ENCODE data around the gene NDE1.

Gene NDE1

DNA sequence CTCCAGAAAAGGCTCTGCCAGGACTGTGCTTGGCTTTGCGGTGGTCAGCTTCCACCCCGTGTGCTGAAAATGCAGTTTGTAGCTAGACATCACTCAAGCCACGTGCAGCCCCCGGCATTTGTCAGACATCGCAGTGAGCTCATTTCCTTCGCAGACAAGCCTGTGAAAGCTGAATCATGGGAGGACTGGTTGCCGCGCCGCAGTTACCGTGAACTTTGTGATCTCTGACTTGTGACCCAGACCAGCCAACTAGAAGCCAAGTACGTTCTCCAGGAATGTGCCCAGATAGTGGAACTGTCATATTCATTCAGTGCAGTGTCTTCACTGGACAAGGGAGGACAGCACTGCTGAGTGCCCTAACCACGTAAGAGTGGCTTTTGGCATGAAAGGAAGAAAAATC, 58.1 kb downstream of the NDE1 start:
- DNase-seq (ENCODE audit: low read depth), result peak; percentile 79
- TF ChIP-seq, protein P1, sequence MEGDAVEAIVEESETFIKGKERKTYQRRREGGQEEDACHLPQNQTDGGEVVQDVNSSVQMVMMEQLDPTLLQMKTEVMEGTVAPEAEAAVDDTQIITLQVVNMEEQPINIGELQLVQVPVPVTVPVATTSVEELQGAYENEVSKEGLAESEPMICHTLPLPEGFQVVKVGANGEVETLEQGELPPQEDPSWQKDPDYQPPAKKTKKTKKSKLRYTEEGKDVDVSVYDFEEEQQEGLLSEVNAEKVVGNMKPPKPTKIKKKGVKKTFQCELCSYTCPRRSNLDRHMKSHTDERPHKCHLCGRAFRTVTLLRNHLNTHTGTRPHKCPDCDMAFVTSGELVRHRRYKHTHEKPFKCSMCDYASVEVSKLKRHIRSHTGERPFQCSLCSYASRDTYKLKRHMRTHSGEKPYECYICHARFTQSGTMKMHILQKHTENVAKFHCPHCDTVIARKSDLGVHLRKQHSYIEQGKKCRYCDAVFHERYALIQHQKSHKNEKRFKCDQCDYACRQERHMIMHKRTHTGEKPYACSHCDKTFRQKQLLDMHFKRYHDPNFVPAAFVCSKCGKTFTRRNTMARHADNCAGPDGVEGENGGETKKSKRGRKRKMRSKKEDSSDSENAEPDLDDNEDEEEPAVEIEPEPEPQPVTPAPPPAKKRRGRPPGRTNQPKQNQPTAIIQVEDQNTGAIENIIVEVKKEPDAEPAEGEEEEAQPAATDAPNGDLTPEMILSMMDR (IDR thresholded peaks at IDR 0.05; ENCODE audit: low read length, missing control alignments), result no peak
- H3K4me3 ChIP-seq (replicated peaks; ENCODE audit: low read depth, low read length), result no peak overlapping the region

GRCh38 chr16:15708997-15709396, 59.0 kb downstream of the NDE1 start:
- DNase-seq (ENCODE audit: low read depth), result no peak
- no peak overlapping the region for H3K4me3 ChIP-seq (replicated peaks; ENCODE audit: low read depth, low read length)
- TF ChIP-seq, protein P1 (IDR thresholded peaks at IDR 0.05; ENCODE audit: low read length, missing control alignments), result no peak

DNA sequence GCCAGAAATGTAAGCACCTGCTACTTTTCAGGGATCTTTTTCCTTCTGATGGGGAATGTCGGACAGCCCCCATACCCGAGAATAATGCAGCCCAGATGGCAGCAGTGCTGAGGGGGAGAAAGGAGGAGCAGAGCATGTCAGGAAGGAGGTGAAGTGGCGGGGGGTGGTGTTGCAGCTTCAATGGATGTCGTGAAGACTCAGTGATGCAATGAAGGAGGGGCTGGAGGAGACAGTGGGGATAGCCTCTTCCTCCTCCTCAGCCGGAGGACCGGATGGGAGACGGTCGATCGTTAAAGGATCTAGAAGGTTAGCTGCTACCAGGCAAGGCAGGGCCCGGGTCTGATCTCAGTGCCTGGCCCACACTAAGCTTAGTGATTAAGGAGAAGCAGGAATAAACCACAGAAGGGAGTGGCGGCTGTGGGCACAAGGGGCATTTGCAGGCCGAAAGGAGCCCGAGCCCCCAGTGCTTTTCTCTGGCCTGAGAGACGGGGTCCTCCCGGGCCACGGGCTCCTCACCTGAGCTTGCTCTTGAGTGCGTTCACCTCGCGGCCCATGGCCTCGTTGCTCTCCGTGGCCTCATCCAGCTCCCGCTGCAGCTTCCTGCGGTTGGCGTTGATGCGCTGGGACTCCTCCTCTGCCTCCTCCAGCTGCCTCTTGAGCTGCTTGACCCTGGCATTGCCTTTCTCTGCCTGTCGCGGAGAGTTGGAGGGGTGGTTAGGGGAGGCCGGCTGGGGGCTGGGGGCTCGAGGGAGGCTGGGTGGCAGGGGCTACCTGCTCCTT, 64.5 kb downstream of the NDE1 start:
- DNase-seq (ENCODE audit: low read depth), result no peak
- no peak overlapping the region for H3K4me3 ChIP-seq (replicated peaks; ENCODE audit: low read depth, low read length)
- TF ChIP-seq, protein P1 (IDR thresholded peaks at IDR 0.05; ENCODE audit: low read length, missing control alignments), result no peak

GRCh38 chr16:15715221-15715620, 65.2 kb downstream of the NDE1 start:
- TF ChIP-seq, protein P1 (IDR thresholded peaks at IDR 0.05; ENCODE audit: low read length, missing control alignments), result no peak
- DNase-seq (ENCODE audit: low read depth), result no peak
- no peak overlapping the region for H3K4me3 ChIP-seq (replicated peaks; ENCODE audit: low read depth, low read length)

DNA sequence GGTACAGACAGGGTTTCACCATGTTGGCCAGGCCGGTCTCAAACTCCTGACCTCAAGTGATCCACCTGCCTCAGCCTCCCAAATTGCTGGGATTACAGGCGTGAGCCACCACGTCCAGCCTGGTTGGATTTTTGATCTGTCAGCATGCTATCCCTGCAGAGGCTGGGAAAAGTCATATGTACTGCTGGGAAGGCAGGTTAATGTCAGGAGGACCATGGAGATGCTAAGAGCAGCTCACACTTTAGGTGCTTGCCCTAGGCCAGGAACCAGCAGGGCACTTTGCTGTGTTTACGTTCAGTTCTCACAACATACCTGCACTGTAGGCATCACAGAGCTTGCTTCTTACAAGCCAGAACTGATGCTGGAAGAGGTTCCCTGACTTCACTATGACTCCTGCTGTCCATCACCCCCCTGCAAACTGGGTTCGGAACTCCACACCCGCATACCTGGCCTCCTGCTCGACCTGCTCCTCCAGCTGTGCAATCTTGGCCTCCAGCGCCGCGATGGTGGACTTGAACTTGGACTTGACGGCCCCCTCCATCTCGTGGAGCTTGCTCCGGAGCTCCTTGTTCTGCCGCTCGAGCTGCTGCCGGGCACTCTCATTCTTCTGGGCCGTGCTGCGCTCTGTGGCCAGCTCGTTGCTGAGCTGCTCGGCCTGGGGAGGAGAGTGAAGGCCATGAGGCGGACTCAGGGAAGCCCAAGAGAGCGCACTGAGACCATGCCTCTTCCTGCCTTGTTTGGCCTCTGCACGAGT, 66.8 kb downstream of the NDE1 start:
- H3K4me3 ChIP-seq (replicated peaks; ENCODE audit: low read depth, low read length), result no peak overlapping the region
- TF ChIP-seq, protein P1 (IDR thresholded peaks at IDR 0.05; ENCODE audit: low read length, missing control alignments), result no peak
- no peak for DNase-seq (ENCODE audit: low read depth)

DNA sequence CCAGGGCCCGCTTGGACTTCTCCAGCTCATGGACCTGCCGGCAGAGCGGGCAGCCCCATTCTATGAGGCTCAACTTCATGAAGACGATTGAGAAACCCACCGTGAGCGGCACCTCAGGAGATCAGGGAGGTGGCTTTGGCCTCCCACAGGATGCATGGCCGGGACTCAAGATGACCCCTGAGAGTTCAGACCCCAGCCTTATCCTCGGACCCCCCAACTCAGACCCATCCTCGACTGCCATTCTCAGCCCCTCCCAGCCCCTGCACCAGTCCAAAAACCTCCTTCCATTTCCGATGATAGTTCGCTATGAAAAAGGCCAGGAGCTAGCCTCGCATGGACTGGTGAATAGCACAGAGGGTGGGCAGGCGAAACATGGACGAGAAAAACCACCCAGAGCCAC, 71.0 kb downstream of the NDE1 start:
- TF ChIP-seq, protein P1 (IDR thresholded peaks at IDR 0.05; ENCODE audit: low read length, missing control alignments), result no peak
- no peak overlapping the region for H3K4me3 ChIP-seq (replicated peaks; ENCODE audit: low read depth, low read length)
- no peak for DNase-seq (ENCODE audit: low read depth)

Measured in fibroblast of pulmonary artery (primary cell).